Measurements from ENCODE around the gene FARS2.

Gene FARS2

DNA sequence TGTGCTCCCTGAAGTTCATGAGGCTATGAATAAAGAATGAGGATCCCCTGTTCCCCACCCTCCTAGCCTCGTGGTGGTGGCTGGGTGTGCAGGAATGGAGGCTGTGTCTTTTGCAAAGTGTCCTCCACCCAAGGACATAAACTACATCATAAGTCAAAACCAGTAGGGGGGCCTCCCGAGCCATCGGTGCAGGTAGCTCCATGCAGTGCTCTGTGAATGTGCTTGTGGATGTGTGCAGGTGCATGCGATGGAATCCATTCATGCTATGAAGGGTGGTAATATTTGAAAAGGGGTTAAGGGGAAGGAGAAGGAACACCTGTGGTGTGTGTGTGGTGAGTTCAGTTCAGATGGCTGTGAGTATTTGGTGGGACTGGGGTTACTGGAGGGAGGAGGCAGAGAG lies 548.1 kb downstream of the FARS2 start:
- TF ChIP-seq, protein P1, sequence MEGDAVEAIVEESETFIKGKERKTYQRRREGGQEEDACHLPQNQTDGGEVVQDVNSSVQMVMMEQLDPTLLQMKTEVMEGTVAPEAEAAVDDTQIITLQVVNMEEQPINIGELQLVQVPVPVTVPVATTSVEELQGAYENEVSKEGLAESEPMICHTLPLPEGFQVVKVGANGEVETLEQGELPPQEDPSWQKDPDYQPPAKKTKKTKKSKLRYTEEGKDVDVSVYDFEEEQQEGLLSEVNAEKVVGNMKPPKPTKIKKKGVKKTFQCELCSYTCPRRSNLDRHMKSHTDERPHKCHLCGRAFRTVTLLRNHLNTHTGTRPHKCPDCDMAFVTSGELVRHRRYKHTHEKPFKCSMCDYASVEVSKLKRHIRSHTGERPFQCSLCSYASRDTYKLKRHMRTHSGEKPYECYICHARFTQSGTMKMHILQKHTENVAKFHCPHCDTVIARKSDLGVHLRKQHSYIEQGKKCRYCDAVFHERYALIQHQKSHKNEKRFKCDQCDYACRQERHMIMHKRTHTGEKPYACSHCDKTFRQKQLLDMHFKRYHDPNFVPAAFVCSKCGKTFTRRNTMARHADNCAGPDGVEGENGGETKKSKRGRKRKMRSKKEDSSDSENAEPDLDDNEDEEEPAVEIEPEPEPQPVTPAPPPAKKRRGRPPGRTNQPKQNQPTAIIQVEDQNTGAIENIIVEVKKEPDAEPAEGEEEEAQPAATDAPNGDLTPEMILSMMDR (IDR thresholded peaks at IDR 0.05; ENCODE audit: low read depth, low read length), result no peak
- no peak overlapping the region for H3K4me3 ChIP-seq (ENCODE audit: low read depth, low read length)

DNA sequence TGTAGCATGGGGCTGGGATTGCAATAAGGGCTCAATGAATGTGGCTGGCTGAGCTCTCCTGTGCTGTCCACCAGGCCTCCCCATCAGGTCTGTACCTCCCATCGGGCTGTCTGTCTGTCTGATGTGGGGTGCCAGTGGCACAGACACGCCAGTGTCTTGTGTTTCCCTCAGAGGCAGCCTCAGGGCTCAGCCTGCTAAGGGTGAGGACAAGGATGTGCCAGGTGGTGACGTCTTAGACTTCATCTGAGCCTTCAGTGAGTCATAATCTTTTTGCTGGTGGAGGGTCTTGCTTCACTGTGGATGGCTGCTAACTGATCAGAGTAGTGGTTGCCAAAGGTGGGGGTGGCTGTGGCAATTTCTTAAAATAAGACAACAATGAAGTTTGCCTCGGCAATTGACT lies 550.7 kb downstream of the FARS2 start:
- TF ChIP-seq, protein P1 (IDR thresholded peaks at IDR 0.05; ENCODE audit: low read depth, low read length), result no peak
- no peak overlapping the region for H3K4me3 ChIP-seq (ENCODE audit: low read depth, low read length)

DNA sequence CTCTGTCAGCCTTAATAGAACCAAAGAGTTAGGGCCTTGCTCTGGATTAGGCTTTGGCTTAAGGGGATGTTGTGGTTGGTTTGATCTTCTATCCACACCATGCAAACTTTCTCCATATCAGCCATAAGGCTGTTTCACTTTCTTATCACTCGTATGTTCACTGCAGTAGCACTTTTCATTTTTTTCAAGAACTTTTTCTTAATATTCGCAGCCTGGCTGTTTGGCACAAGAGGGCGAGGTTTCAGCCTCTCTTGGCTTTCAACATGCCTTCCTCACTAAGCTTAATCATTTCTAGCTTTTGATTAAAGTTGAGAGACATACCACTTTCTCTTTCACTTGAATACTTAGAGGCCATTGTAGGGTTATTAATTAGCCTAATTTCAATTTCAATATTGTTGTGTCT lies 552.3 kb downstream of the FARS2 start:
- TF ChIP-seq, protein P1 (IDR thresholded peaks at IDR 0.05; ENCODE audit: low read depth, low read length), result no peak
- H3K4me3 ChIP-seq (ENCODE audit: low read depth, low read length), result no peak overlapping the region

DNA sequence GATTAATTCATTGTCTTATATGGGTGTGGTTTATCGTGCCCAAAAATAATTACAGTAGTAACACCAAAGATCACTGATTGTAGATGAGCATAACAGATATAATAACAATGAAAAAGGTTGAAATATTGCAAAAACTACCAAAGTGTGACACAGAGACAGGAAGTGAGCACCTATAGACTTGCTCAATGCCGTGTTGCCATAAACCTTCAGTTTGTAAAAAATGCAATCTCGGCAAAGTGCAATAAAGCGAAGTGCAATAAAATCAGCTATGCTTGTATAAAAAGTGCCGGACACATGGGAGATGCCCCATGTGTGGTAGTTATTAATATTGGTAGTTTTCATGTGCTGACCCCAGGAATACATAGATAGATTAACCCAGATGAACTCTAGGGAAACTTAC lies 552.8 kb downstream of the FARS2 start:
- TF ChIP-seq, protein P1 (IDR thresholded peaks at IDR 0.05; ENCODE audit: low read depth, low read length), result no peak
- H3K4me3 ChIP-seq (ENCODE audit: low read depth, low read length), result no peak overlapping the region

DNA sequence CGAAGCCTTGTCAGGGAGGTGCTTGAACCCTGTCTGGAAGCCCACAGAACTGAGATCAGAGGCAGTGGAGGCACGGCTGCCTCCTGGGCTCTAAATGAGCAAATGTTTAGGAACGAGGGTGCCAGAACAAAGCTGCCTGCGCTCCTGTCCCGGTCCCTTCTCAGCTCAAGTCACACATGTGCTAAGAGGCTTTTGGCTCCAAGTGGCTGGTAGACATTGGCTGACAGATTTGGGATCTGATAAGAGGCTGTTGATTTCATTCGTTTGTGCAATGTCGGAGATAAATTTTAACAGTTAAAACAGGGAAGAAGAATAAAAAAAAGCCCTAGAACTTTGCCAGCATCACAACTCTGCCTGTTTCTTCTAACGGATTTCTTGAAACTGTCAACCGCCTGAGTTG lies 553.6 kb downstream of the FARS2 start:
- H3K4me3 ChIP-seq (ENCODE audit: low read depth, low read length), result no peak overlapping the region
- TF ChIP-seq, protein P1 (IDR thresholded peaks at IDR 0.05; ENCODE audit: low read depth, low read length), result no peak

DNA sequence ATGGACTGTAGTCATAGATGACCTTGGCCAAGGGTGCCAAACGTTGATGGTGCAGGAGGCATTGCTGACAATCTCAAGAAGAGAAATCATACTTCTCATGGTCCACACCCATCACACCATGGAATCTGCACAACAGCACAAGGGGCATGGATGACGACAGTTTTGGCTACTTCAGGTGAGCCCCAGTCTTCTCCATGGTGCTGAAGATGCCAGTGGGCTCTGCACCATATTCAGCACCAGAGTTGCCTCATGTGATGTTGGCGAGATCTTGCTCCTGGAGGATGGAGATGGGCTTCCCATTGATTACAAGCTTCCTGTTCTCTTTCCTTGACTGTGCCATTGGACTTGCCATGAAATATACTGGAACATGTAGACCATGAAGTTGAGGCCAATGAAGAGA lies 556.6 kb downstream of the FARS2 start:
- no peak overlapping the region for H3K4me3 ChIP-seq (ENCODE audit: low read depth, low read length)
- TF ChIP-seq, protein P1 (IDR thresholded peaks at IDR 0.05; ENCODE audit: low read depth, low read length), result no peak

DNA sequence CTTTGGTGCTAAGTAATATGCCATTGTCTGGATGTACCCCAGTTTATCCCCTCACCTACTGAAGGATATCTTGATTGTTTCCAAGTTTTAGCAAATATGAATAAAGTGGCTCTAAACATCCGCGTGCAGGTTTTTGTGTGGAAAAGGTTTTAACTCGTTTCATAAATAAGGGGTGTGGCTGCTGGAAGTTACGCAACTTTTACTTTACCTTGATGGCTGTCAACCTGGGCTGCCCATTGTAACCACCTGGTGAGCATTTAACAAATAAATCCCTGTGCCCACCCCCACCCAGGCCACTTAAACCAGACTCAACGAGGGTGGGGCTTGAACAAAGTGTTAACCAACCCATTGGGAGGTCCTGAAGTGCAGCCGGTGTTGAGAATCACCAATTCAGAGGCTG lies 557.6 kb downstream of the FARS2 start:
- TF ChIP-seq, protein P1 (IDR thresholded peaks at IDR 0.05; ENCODE audit: low read depth, low read length), result no peak
- no peak overlapping the region for H3K4me3 ChIP-seq (ENCODE audit: low read depth, low read length)

Data from WI38 (cell line).